Right ventricle myocardium inferior (tissue), 1 donor: Measurements from ENCODE around the gene MB. TPM values are rescaled to one million over a fixed set of nuclear protein-coding genes. Genes with fewer than 3 reads are reported as not detected.

Experiments used
- ATAC-seq: fragments of 200-7000 bp; cut with Tn5 transposase; one replicate; pipeline ENCODE4 v1.9.1; 2020; ENCODE audit warnings: mild to moderate bottlenecking, moderate library complexity
- DNase-seq: peaks from one replicate; pipeline ENCODE4 v3.0.0; 2021; ENCODE audit errors: missing footprints
- intact Hi-C: fragments of 100-400 bp; cut with DNase I; formaldehyde crosslinking; loops from one replicate; pipeline ENCODE4 v1.11.0; 2022
- total RNA-seq: library from RNA; stranded (reverse); fragmentation: NEBNext Ultra II Directional; extraction: Animal tissue kit (Norgen Biotek cat#: 25700); gene quantifications from one replicate; pipeline ENCODE4 v1.2.1, GENCODE V29; 2021
- donor health status: DM: no; HTN: yes; CAD: no; lungs with severe emphysema.

MB gene
- total RNA-seq, 1 donor from 2014 or later, result 17,829 TPM

DNA sequence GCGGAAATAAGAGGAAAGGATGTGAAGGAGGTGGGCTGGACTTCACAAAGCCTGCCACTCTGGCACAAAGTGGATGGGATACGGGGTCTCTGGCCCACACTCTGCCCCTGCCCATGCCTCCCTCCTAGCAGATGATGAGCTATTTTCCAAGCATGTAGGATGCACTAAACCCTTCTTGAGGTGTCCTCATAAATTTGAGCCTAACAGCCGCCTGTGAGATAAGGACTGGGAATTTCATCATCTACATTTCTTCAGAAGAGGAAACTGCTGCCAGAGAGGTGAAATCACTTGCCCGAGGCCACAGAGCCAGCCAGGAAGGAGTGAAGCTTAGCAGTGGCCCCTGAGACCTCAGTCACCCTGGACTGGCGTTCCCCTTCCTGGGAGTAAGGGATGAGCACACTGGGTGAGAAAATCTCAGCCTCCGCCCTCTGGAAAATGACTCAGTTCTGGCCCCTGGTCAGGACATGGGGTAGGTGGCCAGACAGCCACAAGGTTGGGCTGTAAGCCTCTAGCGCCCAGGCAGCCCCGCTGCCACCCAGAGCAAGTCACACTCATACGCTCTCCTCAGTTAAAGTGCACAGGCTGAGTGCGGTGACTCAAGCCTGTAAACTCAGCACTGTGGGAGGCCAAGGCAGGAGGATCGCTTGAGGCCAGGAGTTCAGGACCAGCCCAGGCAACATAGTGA lies 27.9 kb downstream of the MB start:
- intact Hi-C loops, result no loop called here
- DNase-seq, result peak; percentile 63
- no peak for ATAC-seq

DNA sequence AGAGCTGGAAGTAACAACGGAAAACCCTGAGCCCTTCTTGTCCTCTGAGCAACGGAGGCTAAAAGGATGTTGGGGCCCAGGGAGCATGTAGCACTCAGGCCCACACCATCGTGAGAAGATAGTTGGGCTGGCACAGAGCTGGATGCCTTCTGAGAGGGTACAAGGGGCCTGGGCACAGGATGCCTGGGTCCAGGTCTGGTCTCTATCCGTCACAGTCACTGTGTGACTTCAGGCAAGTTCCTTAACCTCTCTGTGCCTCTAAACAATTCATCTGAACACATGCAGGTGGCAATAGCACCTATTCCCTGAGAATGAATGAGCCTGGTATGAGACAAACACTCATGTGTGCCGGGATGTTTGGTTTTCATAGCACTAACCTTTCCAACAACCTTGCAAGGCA lies 29.2 kb downstream of the MB start:
- intact Hi-C loops, result loop anchor here (2.0 kb wide), 1 partner anchor 35 kb away; no protein-coding TSS in a partner anchor
- DNase-seq (peak; percentile 47), ATAC-seq (peak; percentile 34)

DNA sequence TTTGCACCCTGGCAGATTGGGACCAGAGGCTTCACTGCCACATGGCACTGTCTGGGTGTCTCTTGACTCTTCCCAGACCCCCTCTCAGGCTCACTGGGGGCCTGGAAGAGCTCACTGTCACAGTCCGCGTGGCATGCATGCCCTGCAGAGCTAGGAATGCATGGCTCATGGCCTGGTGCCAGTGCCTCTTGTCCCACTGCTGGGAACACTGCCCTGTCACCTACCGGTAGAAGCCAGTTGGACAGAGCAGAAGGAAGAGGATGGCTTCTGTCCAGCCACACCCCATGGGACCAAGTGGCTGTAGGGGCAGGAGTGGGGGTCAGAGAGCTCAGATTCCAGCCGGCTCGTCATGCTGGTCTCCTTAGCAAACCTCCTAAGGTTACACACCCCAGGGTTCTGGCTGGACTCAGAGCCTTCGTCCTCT lies 29.7 kb downstream of the MB start:
- ATAC-seq (peak; percentile 82), DNase-seq (peak; percentile 92)
- intact Hi-C loops, result loop anchor here (2.0 kb wide), 1 partner anchor 35 kb away; no protein-coding TSS in a partner anchor

DNA sequence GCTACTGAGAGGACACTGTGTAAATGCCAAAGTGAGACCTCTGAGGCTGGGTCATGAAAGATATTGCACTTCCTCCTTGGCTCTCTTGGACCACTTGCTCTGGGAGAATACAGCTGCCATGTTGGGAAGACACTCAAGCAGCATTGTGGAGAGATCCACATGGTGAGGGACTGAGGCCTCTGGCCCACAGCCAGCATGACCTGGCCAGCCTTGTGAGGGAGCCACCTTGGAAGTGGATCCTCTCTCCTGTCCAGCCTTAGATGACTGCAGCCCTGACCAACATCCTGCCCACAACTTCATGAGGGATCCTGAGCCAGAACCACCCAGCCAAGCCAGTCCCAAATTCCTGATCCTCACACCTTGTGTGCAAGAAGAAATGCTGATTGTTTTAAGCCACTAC lies 30.4 kb downstream of the MB start:
- peak; percentile 63 for DNase-seq
- intact Hi-C loops, result loop anchor here (2.0 kb wide), 1 partner anchor 36 kb away; no protein-coding TSS in a partner anchor
- no peak for ATAC-seq

DNA sequence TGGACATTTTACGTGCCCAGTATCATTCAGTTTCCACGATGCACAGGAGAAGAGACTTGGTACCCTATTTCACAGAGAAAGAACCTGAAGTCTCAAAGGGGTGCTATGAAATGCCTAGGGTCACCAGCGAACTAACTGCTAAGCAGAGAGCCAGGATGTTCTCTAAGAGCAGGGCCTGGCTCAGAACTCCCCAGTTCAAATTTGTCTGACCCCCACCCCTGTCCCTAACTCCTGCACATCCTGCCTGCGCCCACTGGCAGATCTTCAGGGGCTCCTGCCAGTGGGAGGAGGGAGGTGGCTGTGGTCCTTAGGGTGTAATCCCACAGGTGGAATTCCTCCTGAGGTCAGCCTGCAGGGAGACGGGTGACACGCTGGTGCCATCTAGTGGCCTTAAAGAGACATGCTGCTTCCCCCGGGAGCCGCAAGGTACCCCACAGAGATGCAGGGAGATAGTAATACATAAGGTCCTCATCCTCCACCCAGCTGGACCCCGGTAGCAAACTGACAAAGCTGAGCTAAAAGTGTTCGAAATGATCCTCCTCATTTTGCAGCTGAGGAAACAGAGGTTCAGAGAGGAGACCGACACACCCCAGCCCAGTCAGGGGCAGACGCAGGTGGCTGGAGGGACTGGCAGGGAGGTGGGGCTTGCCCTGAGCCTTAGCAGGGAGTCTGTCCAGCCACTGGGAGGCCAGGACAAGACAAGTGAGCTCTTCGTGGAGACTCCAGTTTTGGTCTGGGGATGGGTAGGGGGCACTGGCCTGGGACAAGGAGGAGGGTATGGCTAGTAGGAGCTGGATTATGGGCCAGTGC lies 34.1 kb downstream of the MB start:
- peak; percentile 71 for DNase-seq
- ATAC-seq, result no peak
- intact Hi-C loops, result loop anchor here (1.0 to 5.0 kb wide), 4 partner anchors 41 to 539 kb away; partner anchors contain the start of gene RASD2

DNA sequence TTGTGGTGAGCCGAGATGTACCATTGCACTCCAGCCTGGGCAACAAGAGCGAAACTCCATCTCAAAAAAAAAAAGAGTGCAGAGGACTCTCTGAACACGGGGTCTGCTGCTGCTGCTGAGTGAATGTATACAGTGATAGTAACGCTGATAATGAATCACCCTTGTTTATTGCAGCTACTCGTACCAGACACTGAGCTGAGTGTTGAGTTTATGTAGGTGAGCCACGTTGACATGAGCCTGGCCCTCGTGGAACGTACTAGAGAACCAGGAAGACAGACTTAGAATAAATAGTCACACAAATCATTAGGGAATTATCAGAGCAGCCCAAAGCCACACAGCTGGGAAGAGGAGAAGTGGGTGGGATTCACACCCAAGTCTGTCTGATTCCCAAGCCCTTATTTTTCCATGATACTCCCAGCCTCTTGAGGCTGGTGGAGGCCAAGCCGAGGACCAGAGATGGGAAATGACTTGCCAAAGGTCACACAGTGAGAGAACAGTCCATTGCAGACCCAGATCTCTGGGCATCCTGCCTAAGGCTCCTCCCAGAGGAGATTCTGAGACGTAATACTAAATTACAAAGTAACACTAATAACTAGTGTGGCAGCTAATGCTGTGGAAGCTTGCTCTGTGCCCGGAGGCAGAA lies 34.8 kb downstream of the MB start:
- intact Hi-C loops, result loop anchor here (5.0 kb wide), 3 partner anchors 40 to 540 kb away; partner anchors contain the start of gene RASD2
- ATAC-seq, result no peak

DNA sequence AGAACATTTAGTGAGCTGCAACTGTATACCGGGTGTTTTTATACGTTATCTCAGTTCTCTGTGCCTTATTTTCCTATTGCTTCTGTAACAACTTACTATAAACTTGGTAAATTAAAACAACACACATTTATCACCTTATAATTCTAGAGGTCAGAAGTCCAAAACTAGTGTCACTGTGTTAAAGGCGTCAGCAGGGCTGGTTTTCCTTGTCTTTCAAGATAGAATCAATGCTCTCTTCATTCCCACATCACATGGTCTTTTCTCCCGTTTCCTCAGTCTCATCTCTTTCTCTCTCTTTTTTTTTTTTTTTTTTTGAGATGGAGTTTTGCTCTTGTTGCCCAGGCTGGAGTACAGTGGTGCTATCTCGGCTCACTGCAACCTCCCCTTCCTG lies 36.1 kb downstream of the MB start:
- intact Hi-C loops, result loop anchor here (5.0 kb wide), 3 partner anchors 39 to 541 kb away; partner anchors contain the start of gene RASD2

More for the DNA sequence above, 34.8 kb downstream of the MB start:
- DNase-seq, result no peak

DNA sequence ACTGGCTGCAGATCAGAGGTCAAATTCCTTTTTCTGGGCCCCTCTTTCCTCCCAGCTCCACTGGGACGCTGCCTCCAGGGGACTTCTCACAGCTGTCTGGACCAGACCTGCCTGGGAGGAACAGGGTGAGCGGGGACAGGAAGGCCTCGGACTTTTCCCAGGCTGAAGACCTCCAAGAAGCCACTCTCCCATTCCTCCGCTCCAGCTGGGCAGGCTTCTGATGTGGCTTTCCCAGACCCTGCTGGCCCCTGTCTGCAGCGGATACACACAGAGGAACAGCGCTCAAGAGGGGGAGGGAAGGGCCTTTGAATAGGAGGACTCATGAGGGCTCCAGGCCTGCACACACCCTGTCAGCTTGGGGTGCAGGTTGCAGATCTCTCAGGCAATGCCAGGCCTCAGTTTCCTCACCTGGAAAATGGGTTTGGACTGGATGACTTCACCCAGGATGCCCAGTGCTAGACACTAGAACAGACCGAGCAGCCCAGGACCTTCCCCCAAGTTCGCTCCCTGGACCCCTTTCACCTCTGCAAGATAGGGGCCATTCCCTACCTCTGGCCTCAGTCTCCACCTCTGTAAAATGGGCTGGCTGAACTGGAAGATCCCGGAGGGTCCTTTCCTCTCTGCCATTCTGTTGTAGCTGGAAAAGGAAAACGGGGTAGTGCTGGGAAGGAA lies 36.6 kb downstream of the MB start:
- ATAC-seq (no peak), DNase-seq (no peak)
- intact Hi-C loops, result loop anchor here (5.0 kb wide), 3 partner anchors 38 to 542 kb away; partner anchors contain the start of gene RASD2

More for the DNA sequence above, 36.1 kb downstream of the MB start:
- ATAC-seq (no peak), DNase-seq (no peak)

DNA sequence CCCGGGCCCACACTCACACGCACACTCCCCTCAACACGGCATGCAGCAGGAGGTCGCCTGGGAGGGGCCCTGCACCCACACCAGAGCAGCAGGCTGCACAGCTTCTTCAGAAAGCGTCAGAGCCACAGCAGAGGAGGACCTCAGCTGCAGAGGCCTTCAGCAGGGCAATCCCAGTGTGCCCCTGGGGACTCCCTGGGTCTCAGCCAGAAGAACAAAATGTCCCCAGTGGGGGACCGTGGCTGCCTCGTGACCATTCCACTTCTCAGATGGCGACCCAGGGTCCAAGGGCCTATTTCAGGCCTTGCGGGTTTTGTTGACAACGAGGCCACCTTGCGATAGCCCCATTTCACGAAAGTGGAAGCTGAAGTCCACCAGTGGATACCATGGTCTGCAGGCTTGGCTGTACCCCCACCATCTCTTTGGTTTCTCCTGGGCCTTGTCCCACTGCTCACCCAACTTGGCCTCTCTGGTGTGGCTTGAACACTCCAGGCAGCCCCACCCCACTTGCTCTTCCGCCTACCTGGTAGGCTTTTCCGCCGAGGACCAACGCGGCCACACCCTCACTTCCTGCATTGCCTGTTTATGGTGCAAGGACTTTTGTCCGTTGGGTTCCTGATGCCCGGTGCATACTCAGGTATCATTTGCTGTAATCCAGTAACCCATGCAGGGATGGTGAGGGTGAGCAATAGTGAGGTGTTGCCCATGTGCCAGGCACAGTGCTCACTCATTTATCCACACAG lies 38.1 kb downstream of the MB start:
- ATAC-seq (peak; percentile 28), DNase-seq (no peak)
- intact Hi-C loops, result no loop called here

DNA sequence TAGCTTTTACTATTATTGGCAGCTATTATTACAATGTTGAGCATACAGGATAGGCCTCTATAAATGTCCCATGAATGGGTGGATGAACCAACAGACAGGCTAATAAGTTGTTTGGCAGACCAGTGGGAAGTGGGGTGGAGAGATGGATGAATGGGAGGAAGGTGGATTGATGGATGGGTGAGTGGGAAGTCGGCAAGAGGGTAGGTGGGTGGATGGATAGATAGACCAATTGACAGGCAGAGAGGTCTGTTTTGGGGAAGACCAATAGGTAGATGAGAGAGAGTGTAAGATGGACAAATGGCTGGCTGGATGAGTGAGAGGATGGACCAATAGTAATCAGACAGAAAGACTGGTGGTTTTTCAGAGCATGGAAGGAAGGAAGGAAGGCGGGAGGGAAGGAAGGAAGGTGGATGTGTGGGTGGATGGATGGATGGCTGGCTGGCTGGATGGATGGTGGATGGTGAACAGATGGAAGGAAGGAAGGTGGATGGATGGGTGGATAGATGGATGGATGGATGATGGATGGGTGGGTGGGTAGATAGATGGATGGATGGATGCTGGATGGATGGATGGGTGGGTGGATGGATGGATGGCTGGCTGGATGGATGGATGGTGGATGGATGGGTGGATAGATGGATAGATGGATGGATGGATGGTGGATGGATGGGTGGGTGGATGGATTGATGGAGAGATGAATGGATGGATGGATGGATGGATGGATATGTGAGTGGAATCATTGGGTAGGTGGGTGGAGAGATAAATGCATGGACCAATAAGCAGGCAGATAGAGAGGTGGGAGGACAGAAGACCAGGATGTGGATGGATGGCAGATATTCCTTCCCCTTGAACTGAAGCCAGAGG lies 39.1 kb downstream of the MB start:
- no peak for DNase-seq
- no peak for ATAC-seq
- intact Hi-C loops, result no loop called here

DNA sequence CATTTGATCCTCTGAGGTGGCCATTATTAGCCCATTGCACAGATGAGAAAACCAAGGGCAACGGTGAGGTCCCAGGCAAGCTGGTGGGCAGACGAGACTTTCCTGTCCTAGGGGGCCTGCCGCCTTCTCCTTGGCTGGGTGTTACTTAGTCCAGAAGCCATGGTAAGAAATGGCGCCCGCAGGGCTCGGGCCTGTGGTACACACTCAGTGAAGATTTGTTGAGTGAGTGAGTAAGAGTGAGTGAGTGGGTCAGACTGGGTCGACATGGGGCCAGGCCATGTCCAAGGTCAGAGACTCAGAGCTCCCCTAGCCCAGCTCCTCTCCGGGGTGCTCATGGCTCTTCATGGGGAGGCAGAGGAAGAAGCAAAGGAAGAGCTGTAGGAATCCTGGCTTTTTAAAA lies 40.5 kb downstream of the MB start:
- no peak for ATAC-seq
- DNase-seq, result no peak
- intact Hi-C loops, result no loop called here

DNA sequence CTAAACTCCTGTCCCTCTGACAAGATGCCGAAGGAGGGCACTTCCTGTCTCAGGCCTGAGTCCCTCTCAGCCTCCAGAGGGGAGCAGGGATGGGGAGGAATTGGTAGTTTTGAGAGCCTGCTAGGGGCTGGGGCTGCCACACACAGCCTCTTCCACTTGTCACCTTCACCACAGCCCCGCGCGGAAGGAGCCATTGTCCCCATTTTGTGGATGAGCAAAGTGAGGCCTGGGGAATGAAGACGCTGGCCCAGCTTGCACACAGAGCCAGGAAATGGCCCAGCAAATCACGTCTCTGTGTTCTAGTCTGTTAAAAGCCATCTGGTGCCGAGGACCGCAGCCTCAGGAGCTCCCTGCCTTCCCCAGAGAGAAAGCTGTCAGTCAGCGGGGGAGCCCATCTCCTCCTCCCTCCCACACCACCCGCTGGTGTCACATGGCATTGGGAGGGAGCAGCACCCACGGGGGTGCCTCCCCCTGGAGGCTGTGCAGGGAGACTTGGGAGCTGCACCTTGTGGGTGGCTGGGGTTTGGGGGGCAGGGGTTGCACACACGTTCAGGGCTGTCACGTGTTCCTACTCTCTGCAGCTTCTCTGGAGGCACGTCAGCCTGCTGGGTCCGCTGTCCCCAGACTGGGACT lies 41.9 kb downstream of the MB start:
- no peak for ATAC-seq

DNA sequence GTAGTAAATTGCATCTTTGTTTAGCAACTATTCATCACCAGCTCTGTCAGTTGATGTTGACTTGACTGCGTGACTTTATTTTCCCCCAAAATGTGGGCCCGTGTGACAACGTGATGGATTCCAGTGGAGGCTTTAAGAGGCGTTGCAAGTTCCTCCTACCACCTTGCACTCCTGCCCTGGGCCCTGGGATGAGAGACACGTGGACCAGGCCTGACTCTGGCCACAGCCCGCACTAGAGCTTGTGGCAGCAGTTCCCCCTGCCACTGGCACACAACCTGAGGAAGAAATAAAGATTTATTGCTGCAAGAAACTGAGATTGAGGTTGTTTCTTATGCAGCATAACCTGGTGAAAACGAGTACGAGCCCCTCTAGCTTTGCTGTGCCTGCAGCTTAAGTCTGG lies 44.6 kb downstream of the MB start:
- ATAC-seq (no peak), DNase-seq (no peak)
- intact Hi-C loops, result no loop called here

More for the DNA sequence above, 41.9 kb downstream of the MB start:
- DNase-seq, result no peak
- intact Hi-C loops, result no loop called here

DNA sequence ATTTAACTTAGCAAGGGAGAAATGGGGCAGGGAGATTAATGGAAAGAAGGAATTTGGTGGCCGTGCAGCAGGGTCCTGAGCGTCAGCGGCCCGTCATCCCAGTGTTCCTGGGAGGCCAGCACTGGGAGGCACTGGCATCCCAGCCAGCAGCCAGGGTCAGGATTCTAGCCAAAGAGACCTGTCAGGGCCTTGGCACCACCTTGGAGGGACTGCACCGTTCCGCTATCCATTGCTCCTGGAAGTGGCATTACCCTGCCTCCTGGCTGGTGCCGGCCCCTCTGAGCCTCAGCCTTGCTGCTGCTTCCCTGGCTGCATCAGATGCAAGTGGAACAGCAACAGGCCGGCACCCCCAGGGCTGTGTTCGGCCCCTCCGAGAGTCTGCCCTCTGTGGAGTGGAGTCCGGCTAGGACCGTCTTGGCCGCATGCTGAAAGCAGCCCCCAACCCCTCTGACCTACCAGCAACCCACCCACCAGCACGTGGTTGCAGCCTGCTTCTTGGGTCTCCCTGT lies 46.4 kb downstream of the MB start:
- intact Hi-C loops, result no loop called here
- ATAC-seq (no peak), DNase-seq (peak; percentile 67)

DNA sequence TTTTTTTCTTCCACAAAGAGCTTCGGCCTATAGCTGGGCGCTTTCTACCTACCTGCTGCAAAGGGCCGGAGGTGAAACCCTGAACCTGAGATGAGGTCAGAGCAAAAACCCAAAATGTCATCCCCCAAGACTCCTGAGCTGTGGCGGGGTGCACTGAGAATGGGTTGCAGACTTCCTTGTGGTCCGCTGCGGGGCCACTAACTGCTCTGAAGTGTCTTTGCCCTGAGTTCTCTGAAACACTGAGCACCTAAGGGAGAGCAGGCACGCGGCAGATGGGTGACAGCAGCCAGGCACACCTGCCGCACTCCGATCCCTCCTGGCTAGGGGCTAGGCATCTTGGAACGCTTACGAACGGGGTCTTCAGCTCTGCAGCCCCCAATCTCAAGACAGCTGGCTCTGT lies 47.2 kb downstream of the MB start:
- no peak for DNase-seq
- intact Hi-C loops, result no loop called here
- no peak for ATAC-seq
